Measurements from ENCODE around the gene SORD. TPM values are rescaled to one million over a fixed set of nuclear protein-coding genes. Genes with fewer than 3 reads are reported as not detected.
"Not testable (repeated sequence)": the region's sequence is repeated elsewhere in the genome, so short reads cannot be mapped to it uniquely, and the experiment has no call there.

The SORD gene
- polyA plus RNA-seq, 4 donors, result 14.4 to 39.0 (median 28.5) TPM

DNA sequence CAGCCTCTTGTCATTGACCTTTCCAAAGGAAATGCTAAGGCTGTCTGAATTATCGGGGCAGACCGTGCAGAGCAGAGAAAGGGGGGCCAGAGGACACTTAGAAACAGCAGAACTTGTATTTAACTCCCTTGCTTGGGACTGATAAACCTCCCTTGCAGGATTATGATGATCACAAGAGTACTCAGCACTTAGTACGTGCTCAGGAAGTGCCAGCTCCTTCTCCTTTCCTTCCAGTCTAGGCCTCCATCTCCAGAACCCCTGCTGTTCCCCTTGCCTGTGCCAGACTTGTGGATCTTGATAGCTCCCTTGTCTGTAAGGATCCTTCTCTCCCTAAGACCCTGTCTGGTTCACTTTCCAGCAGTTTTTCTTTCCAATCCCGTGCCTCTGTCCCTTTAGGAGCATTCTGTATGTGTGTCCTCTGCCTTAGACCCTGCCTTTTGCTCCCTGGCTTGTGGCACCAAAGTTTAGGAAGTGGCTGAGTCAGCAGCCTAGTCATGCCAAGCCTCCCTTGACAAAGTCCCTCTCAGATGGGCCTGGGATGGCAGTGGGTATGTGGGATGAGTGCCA lies 747 bp downstream of the SORD start:
- no peak for DNase-seq (ENCODE audit: low read depth in 4 of 4, low spot score in 3 of 4)

DNA sequence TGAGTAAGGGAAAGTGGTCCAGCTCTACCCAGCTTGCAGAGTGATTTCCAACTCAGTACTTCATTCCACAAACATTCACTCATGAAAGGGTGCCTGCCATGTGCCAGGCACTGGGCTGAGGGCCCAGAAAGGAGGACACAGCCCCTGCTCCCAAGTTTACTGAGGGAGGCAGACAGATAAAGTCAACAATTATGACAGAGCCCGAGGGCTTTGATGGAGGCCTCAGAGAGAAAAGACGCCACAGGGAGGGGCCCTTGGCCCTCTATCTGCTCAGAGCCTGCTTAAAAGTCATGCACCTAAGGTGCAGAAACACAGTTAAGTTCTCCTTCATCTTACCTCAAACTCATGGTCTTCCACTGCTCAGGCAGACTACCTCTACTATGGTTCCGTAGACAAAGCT lies 1.7 kb downstream of the SORD start:
- not testable (repeated sequence) for DNase-seq (ENCODE audit: low read depth in 4 of 4, low spot score in 3 of 4)

DNA sequence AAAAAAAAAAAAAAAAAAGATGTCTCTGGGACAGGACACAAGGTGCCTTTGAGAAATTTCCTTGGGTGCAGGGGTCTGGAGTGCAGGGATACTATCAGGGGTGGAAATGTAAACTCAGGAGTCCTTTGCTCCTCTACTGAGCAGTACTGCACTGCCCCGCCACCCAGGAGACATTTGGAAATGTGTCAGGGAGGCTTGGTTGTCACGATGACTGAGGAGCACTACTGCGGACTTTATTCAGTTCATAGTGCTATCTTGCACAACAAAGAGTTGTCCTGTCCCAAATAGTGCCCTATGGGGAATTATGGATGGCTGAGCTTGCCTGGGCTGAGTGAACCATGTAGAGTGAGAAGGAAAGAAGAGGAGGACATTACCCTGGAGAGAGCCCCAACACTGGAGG lies 2.6 kb downstream of the SORD start:
- DNase-seq (ENCODE audit: low read depth in 4 of 4, low spot score in 3 of 4), result not testable (repeated sequence)

DNA sequence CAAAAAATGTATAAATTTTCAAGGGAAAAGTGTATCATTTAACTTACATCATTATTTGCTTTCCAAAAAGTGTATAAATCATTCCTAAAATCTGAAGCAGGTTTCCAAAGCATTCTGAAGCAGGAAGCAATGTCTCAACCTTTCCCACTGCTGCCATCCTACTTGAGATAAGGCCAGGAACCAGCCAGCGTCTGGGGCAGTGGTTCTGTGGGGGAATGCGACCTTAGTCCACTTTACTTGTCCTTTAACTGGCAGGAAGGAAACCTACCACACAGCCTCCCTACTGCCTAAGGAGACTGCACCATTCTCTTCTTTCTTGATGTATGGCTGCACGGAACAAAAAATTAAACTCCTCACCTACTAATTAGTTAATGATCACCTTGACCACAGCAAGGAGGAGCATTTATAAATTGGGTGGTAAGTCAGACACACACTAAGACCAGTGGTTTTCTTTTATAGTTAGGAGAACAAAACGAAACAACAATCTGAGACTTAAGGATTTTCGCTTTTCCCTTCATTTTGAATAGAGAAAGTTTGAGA lies 3.7 kb downstream of the SORD start:
- DNase-seq (ENCODE audit: low read depth in 4 of 4, low spot score in 3 of 4), result no peak

DNA sequence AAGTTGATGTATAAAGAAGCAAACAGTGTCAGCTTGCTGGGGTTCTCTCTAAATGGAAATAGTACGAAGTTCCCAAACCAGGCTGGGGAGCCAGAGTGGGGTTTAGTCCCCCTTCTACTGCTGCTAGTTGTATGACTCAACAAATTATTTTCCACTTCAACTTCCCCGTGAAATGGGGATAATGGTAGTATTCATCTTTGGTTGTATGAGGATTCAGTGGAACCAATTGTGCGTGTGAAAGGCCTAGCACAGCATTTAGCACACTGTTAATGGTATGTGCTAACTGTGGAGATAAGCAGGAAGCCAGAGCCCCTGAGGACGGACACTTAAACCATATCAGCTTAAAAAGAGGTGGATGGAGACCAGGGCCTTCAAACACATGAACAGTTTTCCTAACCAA lies 4.2 kb downstream of the SORD start:
- DNase-seq (ENCODE audit: low read depth in 4 of 4, low spot score in 3 of 4), result no peak

DNA sequence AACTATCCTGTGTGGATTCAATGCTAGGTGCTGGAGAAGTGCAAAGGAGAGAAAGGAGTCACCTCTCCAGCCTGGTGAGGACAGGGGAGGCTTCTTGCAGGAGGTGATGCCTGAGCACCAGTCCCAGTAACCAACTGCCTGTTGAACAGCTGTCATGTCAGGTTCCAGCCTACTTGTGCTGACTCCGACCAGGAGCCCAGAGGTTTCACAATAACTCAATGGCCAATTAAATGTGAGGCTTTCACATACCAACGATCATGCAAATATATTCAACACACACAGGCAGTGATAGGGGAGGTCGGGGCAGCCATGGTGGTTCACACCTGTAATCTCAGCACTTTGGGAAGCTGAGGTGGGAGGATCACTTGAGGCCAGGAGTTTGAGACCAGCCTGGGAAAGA lies 7.7 kb downstream of the SORD start:
- no peak for DNase-seq (ENCODE audit: low read depth in 4 of 4, low spot score in 3 of 4)

DNA sequence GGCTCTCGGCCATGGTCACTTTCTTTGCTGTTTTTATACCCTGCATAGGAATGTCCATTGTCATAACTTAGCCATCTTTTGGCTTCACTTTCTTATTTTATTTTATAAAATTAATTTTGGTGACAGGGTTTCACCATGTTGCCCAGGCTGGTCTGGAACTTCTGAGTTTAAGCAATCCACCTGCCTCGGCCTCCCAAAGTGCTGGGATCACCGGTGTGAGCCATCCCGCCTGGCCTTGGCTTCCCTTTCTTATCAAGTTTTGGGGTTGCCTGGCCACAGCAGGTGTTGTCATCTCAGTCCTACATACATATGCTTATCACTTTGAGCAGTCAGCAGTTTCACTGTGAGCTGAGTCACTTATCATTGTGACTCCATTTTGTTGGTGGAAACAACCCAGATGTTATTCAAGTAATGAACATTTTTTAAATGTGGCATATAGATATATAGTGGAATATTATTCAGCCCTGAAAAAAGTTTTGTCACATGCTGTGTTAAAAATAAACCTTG lies 8.6 kb downstream of the SORD start:
- DNase-seq (ENCODE audit: low read depth in 4 of 4, low spot score in 3 of 4), result not testable (repeated sequence)

DNA sequence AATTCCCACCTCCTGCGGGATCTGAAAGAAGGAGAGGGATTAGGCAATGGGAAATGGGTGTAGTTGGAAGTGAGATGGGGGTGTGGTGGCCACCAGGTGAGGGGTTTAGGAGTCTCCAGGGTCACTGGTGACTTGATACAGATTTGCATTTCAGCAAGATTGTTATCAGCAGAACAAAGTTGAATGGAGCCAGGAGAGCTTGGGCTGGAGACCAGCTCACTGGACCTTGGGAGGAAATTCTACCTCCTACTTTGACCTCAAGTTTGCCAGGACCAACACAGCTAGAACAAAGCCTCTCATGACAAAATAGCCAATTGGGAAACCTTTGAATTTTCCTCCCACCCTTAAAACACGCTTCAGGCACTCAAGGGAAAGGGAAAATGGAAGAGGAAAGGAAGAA lies 9.5 kb downstream of the SORD start:
- not testable (repeated sequence) for DNase-seq (ENCODE audit: low read depth in 4 of 4, low spot score in 3 of 4)

DNA sequence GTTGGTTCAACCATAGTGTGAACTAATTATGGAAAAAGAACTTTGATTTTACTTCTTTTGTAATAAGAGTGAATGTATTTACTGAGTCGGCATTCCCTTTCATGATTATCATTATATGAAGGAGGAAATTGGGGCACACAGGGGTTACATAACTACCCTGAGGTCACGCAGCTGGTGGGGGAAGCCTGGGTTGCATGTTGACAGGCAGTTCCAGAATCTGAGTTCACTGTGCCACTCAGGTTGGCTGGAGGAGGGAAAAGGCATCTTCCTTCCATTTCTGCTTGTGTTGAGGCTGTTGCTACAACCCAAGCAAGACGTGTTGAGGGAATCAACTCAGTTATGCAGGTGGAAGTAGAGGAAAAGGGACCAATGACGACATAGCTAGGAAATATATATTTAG lies 11.1 kb downstream of the SORD start:
- not testable (repeated sequence) for DNase-seq (ENCODE audit: low read depth in 4 of 4, low spot score in 3 of 4)

DNA sequence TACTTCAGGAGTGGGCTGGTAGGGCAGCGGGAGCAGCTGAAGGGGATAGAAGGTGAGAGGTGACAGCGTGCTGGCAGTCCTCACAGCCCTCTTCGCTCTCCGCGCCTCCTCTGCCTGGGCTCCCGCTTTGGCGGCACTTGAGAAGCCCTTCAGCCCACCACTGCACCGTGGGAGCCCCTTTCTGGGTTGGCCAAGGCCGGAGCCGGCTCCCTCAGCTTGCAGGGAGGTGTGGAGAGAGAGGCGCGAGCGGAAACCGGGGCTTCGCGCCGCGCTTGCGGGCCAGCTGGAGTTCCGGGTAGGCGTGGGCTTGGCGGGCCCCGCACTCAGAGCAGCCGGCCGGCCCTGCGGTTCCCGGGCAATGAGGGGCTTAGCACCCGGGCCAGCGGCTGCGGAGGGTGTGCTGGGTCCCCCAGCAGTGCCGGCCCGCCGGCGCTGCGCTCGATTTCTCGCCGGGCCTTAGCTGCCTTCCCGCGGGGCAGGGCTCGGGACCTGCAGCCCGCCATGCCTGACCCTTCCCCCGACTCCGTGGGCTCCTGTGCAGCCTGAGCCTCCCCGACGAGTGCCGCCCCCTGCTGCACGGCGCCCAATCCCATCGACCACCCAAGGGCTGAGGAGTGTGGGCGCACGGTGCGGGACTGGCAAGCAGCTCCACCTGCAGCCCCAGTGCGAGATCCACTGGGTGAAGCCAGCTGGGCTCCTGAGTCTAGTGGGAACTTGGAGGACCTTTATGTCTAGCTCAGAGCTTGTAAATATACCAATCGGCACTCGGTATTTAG lies 11.8 kb downstream of the SORD start:
- DNase-seq (ENCODE audit: low read depth in 4 of 4, low spot score in 3 of 4), result not testable (repeated sequence)

DNA sequence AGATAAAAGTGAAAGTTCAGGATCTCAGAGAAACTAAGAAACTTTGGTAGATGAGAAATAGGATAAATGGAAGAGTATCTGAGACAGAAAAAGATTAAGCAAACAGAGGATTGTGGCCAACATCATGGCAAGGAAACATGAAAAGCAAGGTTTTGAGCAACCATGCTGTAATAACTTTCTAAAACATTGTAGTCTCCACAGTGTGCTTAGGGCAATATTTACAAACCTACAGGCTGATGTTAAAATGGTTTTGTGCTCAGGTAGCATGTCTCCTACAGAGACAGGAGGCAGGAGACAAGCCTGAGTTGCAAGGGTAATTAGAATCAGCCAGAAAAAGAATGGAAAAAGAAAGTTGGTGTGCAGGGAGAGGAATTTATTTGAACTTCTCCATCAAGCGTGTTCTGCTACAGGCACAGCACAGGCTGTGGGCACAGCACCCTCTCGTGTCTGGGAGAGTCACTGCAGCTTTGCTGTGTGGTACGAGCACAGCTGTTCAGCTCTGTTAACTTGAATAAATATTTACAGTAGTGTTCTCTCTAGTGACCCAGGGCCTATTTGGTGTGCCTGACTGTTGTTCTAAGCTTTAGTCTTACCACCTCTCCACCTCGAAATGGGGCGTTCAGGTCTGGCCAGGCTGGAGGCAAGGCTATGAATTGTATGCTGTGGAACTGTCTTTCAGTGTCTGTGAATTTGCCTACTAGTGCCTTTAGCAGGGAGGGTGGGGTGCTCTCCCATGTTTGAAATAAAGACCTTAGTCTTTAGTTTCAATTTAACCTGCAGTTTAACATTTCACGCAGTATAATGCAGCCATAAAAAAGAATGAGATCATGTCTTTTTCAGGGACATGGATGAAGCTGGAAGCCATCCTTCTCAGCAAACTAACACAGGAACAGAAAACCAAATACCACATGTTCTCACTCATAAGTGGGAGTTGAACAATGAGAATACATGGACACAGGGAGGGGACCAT lies 14.1 kb downstream of the SORD start:
- peak; percentile 46 to 65 (median 52) for DNase-seq (ENCODE audit: low read depth in 4 of 4, low spot score in 3 of 4)

DNA sequence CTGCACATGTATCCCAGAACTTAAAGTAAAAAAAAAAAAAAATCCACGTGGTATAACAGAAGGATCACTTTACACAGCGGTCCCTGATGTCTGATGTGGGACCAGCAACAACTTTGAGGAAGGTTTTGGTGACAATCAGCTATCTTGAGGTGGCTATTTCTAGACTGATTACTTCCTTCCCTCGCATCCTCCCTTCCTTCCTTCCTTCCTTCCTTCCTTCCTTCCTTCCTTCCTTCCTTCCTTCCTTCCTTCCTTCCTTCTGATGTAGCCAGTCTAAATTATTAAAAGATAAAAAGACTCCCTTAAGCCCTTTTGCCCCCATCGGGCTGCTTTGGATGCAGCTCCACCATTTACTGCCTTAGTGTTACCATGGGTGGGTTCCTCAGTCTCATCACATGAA lies 14.9 kb downstream of the SORD start:
- no peak for DNase-seq (ENCODE audit: low read depth in 4 of 4, low spot score in 3 of 4)

DNA sequence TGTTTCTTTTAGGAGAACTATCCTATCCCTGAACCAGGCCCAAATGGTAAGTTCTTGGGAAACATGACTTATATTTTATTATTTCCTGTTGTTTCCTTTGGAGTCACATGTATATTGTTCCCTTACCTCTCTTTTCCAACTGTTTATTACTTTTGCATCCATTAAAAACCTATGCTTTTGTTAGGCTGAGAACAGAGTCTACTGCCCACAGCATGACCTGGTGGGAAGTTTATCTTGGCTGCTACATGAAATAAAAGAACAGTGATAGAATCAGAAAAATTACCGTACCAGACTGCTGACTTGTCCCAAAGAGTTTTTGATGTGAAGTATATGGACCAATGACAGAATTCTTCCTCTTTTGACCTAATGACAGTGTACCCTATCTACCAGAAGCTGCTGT lies 17.4 kb downstream of the SORD start:
- not testable (repeated sequence) for DNase-seq (ENCODE audit: low read depth in 4 of 4, low spot score in 3 of 4)

DNA sequence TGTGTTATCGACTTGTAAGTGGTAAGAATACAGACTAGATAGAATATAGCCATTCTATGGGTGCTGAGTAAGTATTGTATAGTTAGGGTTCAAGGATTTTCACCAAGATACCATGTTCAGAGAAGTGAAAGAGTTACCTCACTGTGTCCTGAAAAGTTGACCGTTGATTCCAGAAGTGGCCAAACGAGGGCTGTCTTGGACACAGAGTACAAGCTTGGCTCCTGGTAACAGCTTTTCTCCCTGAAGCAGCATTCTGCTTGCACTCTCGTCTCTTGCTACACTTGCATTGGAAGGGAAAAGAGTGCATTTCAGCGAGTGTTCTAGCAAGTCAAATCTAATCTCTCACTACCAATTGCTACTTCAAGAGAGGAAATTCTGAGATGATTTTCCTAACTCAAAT lies 18.5 kb downstream of the SORD start:
- DNase-seq (ENCODE audit: low read depth in 4 of 4, low spot score in 3 of 4), result not testable (repeated sequence)

DNA sequence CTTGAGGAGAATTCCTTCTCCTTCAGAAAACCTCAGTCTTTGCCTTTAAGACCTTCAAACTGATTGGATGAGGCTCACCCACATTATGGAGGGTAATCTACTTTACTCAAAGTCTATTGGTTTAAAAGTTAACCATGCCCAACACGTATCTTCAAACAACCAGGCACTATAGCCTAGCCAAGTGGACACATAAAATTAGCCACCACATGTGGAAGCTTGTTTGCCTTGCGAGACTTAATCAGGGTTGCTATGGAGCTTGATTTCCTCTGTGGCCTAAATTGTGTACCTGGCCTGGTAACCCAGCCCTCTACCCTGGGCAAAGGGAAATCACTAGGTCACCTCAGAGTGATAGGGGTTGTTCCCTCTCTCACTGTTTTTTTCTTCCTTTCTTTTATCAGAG lies 19.9 kb downstream of the SORD start:
- DNase-seq (ENCODE audit: low read depth in 4 of 4, low spot score in 3 of 4), result not testable (repeated sequence)

DNA sequence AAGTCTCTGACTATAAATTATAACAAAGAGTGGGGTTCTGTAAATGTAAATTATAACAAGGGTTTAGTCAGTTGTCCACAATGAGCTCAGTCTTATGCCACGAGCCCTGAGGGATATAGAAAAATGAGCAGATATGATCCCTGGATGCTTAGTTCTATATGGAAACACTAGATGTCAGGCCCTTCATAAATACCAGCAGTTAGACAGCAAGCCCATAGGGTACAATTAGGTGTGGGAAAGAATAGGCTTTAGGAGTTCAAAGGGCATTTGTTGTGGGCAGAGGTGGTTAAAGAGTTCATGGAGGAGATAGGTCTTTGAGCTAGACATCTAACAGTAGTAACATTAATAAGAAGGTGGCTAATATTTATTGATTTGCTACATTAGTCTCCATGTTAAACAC lies 21.3 kb downstream of the SORD start:
- DNase-seq (ENCODE audit: low read depth in 4 of 4, low spot score in 3 of 4), result not testable (repeated sequence)

DNA sequence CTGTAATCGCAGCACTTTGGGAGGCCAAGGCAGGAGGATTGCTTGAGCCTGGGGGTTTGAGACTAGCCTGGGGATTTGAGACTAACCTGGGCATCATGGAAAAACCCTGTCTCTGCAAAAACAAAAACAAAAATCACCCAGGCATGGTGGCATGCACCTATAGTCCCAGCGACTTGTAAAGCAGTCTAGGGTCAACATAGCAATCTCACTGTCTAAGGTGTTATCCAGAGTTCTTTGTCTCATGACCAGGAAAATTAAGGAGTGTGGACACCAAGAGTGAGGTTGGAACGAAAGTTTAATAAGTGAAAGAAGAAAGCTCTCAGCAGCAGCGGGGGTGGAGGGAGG lies 25.4 kb downstream of the SORD start:
- DNase-seq (ENCODE audit: low read depth in 4 of 4, low spot score in 3 of 4), result not testable (repeated sequence)

DNA sequence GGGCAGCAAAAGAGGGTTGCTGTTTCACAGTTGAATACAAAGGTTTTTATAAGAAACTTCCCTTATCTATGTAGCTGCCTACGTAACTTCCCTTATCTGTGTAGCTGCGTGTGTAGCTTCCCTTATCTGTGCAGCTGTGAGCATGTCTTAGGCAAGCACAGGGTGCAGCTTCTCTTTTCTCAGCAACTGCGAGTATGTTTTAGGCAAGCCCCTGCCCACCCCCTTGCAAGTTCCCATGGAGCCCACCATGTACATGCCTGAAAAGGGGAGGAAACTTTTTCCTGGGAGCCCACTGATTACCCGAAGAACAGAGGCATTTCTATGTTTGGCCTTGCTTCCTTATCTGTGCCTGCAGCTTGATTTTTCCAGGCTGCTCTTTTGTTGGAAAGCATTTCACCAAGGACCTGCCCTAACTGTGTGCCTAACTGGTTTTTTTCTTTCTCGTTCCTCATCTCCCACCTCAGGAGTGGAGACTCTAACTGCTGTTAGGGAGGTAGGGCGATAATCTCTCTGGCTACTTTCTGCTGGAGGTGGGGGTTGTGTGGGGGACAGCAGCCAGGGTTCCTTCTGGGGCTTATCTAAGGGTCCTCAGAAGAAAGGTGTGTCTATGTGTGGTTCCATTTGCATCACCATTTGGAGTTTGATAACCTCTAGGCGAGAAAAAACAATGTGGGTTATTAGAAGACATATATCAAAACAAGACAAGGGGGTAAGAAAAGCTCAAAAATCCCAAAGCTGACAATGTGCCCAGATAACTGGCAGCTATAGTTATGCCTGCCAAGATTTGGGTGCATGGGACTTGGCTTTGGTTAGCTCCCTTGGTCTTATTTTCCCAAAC lies 26.0 kb downstream of the SORD start:
- no peak for DNase-seq (ENCODE audit: low read depth in 4 of 4, low spot score in 3 of 4)

DNA sequence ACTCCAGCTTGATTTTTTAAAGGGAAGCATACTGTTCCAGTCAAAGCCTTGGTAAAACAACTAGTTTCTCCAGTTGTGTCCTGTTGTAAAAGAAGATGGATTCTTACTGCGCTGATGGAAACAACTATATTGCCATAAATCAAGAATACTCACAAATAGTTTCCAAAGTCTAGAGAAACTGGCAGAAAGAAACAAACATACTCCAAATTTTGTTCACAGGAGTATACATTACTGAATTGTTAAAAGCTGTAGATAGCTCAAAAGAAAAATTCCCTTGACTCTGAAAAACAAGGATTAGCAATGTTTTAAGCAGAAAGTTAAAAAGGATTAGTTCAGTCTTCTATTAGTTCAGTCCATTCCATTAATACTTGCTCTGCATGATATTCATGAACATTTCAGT lies 27.6 kb downstream of the SORD start:
- no peak for DNase-seq (ENCODE audit: low read depth in 4 of 4, low spot score in 3 of 4)

DNA sequence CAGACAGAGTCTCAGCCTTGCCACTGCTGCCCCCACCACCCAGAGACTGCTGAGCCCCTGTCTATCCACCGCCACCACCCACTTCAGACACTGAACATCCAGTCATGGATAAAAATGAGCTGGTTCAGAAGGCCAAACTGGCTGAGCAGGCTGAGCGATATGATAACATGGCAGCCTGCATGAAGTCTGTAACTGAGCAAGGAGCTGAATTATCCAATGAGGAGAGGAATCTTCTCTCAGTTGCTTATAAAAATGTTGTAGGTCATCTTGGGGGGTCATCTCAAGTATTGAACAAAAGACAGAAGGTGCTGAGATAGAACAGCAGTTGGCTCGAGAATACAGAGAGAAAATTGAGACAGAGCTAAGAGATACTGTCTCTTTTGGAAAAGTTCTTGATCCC lies 29.7 kb downstream of the SORD start:
- not testable (repeated sequence) for DNase-seq (ENCODE audit: low read depth in 4 of 4, low spot score in 3 of 4)
